ENCODE measurements around the gene CNOT8.
"Not testable (repeated sequence)": the region's sequence is repeated elsewhere in the genome, so short reads cannot be mapped to it uniquely, and the experiment has no call there.

The CNOT8 gene

GRCh38 chr5:154820383-154820782 is 38.0 kb upstream of the CNOT8 start:
- H3K4me1 ChIP-seq (ENCODE audit: control insufficient read depth, insufficient read depth, low read length), result no peaks in the 10 kb centered on the region
- no peak overlapping the region for H3K4me2 ChIP-seq (ENCODE audit: low read length)
- H3K4me3 ChIP-seq (ENCODE audit: low read length), result no peak overlapping the region
- no peaks in the 10 kb centered on the region for H3K9me3 ChIP-seq (replicated peaks; ENCODE audit: low read length)
- H3K27me3 ChIP-seq (ENCODE audit: control insufficient read depth, insufficient read depth, low read length), result no peaks in the 10 kb centered on the region
- no peak overlapping the region for H3K9ac ChIP-seq (ENCODE audit: low read depth, low read length)
- peaks cover 70% of the 10 kb centered on the region for H3K36me3 ChIP-seq (ENCODE audit: insufficient read depth, low read length)

- not testable (repeated sequence) for H3K9me3 ChIP-seq (replicated peaks; ENCODE audit: low read length); H3K4me1 ChIP-seq (ENCODE audit: control insufficient read depth, insufficient read depth, low read length); H3K4me3 ChIP-seq (ENCODE audit: low read length); H3K27me3 ChIP-seq (ENCODE audit: control insufficient read depth, insufficient read depth, low read length); H3K4me2 ChIP-seq (ENCODE audit: low read length); H3K9ac ChIP-seq (ENCODE audit: low read depth, low read length)
- H3K36me3 ChIP-seq (ENCODE audit: insufficient read depth, low read length), result peaks cover 45% of the 10 kb centered on the region
Observed at GRCh38 chr5:154822896-154823295, 35.5 kb upstream of the CNOT8 start.

- H3K27me3 ChIP-seq (ENCODE audit: control insufficient read depth, insufficient read depth, low read length), result no peaks in the 10 kb centered on the region
- no peaks in the 10 kb centered on the region for H3K9me3 ChIP-seq (replicated peaks; ENCODE audit: low read length)
- H3K36me3 ChIP-seq (ENCODE audit: insufficient read depth, low read length), result peaks cover 43% of the 10 kb centered on the region
- peaks cover 4% of the 10 kb centered on the region for H3K4me1 ChIP-seq (ENCODE audit: control insufficient read depth, insufficient read depth, low read length)
- H3K4me3 ChIP-seq (ENCODE audit: low read length), result no peak overlapping the region
- H3K4me2 ChIP-seq (ENCODE audit: low read length), result no peak overlapping the region
- no peak overlapping the region for H3K9ac ChIP-seq (ENCODE audit: low read depth, low read length)
Observed at GRCh38 chr5:154823605-154824004, 34.8 kb upstream of the CNOT8 start.

GRCh38 chr5:154824070-154824469 is 34.4 kb upstream of the CNOT8 start:
- H3K4me3 ChIP-seq (ENCODE audit: low read length), result no peak overlapping the region
- H3K27me3 ChIP-seq (ENCODE audit: control insufficient read depth, insufficient read depth, low read length), result no peaks in the 10 kb centered on the region
- H3K9ac ChIP-seq (ENCODE audit: low read depth, low read length), result no peak overlapping the region
- H3K36me3 ChIP-seq (ENCODE audit: insufficient read depth, low read length), result peaks cover 38% of the 10 kb centered on the region
- peaks cover 6% of the 10 kb centered on the region for H3K4me1 ChIP-seq (ENCODE audit: control insufficient read depth, insufficient read depth, low read length)
- H3K9me3 ChIP-seq (replicated peaks; ENCODE audit: low read length), result no peaks in the 10 kb centered on the region
- H3K4me2 ChIP-seq (ENCODE audit: low read length), result no peak overlapping the region

- H3K9me3 ChIP-seq (replicated peaks; ENCODE audit: low read length), result no peaks in the 10 kb centered on the region
- peaks cover 15% of the 10 kb centered on the region for H3K36me3 ChIP-seq (ENCODE audit: insufficient read depth, low read length)
- no peak overlapping the region for H3K9ac ChIP-seq (ENCODE audit: low read depth, low read length)
- H3K27me3 ChIP-seq (ENCODE audit: control insufficient read depth, insufficient read depth, low read length), result no peaks in the 10 kb centered on the region
- H3K4me1 ChIP-seq (ENCODE audit: control insufficient read depth, insufficient read depth, low read length), result peaks cover 25% of the 10 kb centered on the region
- H3K4me3 ChIP-seq (ENCODE audit: low read length), result no peak overlapping the region
- H3K4me2 ChIP-seq (ENCODE audit: low read length), result peak overlapping the region; percentile 24
Observed at GRCh38 chr5:154829181-154829588, 29.2 kb upstream of the CNOT8 start.

- Histone ChIP-seq H3K9ac (ENCODE audit: low read depth, low read length) (peak overlapping the region; percentile 13), H3K9me3 (replicated peaks; ENCODE audit: low read length) (no peaks in the 10 kb centered on the region), H3K4me1 (ENCODE audit: control insufficient read depth, insufficient read depth, low read length) (peaks cover 29% of the 10 kb centered on the region), H3K4me2 (ENCODE audit: low read length) (peak overlapping the region; percentile 24), H3K27me3 (ENCODE audit: control insufficient read depth, insufficient read depth, low read length) (no peaks in the 10 kb centered on the region), H3K4me3 (ENCODE audit: low read length) (peak overlapping the region; percentile 8), H3K36me3 (ENCODE audit: insufficient read depth, low read length) (peaks cover 15% of the 10 kb centered on the region)
Observed at GRCh38 chr5:154829589-154830218, 28.7 kb upstream of the CNOT8 start.

GRCh38 chr5:154830219-154830595 is 28.2 kb upstream of the CNOT8 start:
- H3K4me1 ChIP-seq (ENCODE audit: control insufficient read depth, insufficient read depth, low read length), result peaks cover 34% of the 10 kb centered on the region
- peaks cover 17% of the 10 kb centered on the region for H3K36me3 ChIP-seq (ENCODE audit: insufficient read depth, low read length)
- H3K9me3 ChIP-seq (replicated peaks; ENCODE audit: low read length), result no peaks in the 10 kb centered on the region
- H3K27me3 ChIP-seq (ENCODE audit: control insufficient read depth, insufficient read depth, low read length), result no peaks in the 10 kb centered on the region
- H3K4me3 ChIP-seq (ENCODE audit: low read length), result peak overlapping the region; percentile 8
- peak overlapping the region; percentile 13 for H3K9ac ChIP-seq (ENCODE audit: low read depth, low read length)
- H3K4me2 ChIP-seq (ENCODE audit: low read length), result peak overlapping the region; percentile 24

- Histone ChIP-seq H3K4me3 (ENCODE audit: low read length) (no peak overlapping the region), H3K4me1 (ENCODE audit: control insufficient read depth, insufficient read depth, low read length) (peaks cover 36% of the 10 kb centered on the region), H3K9ac (ENCODE audit: low read depth, low read length) (no peak overlapping the region), H3K27me3 (ENCODE audit: control insufficient read depth, insufficient read depth, low read length) (no peaks in the 10 kb centered on the region), H3K9me3 (replicated peaks; ENCODE audit: low read length) (no peaks in the 10 kb centered on the region), H3K36me3 (ENCODE audit: insufficient read depth, low read length) (peaks cover 17% of the 10 kb centered on the region), H3K4me2 (ENCODE audit: low read length) (peak overlapping the region; percentile 24)
Observed at GRCh38 chr5:154830596-154830995, 27.8 kb upstream of the CNOT8 start.

- H3K9ac ChIP-seq (ENCODE audit: low read depth, low read length), result no peak overlapping the region
- H3K4me1 ChIP-seq (ENCODE audit: control insufficient read depth, insufficient read depth, low read length), result peaks cover 42% of the 10 kb centered on the region
- H3K4me3 ChIP-seq (ENCODE audit: low read length), result no peak overlapping the region
- H3K4me2 ChIP-seq (ENCODE audit: low read length), result no peak overlapping the region
- peaks cover 22% of the 10 kb centered on the region for H3K36me3 ChIP-seq (ENCODE audit: insufficient read depth, low read length)
- H3K27me3 ChIP-seq (ENCODE audit: control insufficient read depth, insufficient read depth, low read length), result no peaks in the 10 kb centered on the region
- no peaks in the 10 kb centered on the region for H3K9me3 ChIP-seq (replicated peaks; ENCODE audit: low read length)
Observed at GRCh38 chr5:154831451-154831850, 27.0 kb upstream of the CNOT8 start.

- not testable (repeated sequence) for H3K9ac ChIP-seq (ENCODE audit: low read depth, low read length); H3K9me3 ChIP-seq (replicated peaks; ENCODE audit: low read length); H3K4me3 ChIP-seq (ENCODE audit: low read length); H3K4me2 ChIP-seq (ENCODE audit: low read length); H3K27me3 ChIP-seq (ENCODE audit: control insufficient read depth, insufficient read depth, low read length)
- peaks cover 25% of the 10 kb centered on the region for H3K36me3 ChIP-seq (ENCODE audit: insufficient read depth, low read length)
- peaks cover 42% of the 10 kb centered on the region for H3K4me1 ChIP-seq (ENCODE audit: control insufficient read depth, insufficient read depth, low read length)
Observed at GRCh38 chr5:154832804-154833203, 25.6 kb upstream of the CNOT8 start.

GRCh38 chr5:154834053-154834452 is 24.4 kb upstream of the CNOT8 start:
- H3K4me1 ChIP-seq (ENCODE audit: control insufficient read depth, insufficient read depth, low read length), result peaks cover 36% of the 10 kb centered on the region
- H3K4me3 ChIP-seq (ENCODE audit: low read length), result no peak overlapping the region
- no peaks in the 10 kb centered on the region for H3K9me3 ChIP-seq (replicated peaks; ENCODE audit: low read length)
- no peak overlapping the region for H3K4me2 ChIP-seq (ENCODE audit: low read length)
- H3K9ac ChIP-seq (ENCODE audit: low read depth, low read length), result no peak overlapping the region
- no peaks in the 10 kb centered on the region for H3K27me3 ChIP-seq (ENCODE audit: control insufficient read depth, insufficient read depth, low read length)
- H3K36me3 ChIP-seq (ENCODE audit: insufficient read depth, low read length), result peaks cover 22% of the 10 kb centered on the region

- H3K4me2 ChIP-seq (ENCODE audit: low read length), result peak overlapping the region; percentile 35
- peaks cover 22% of the 10 kb centered on the region for H3K36me3 ChIP-seq (ENCODE audit: insufficient read depth, low read length)
- H3K9me3 ChIP-seq (replicated peaks; ENCODE audit: low read length); H3K27me3 ChIP-seq (ENCODE audit: control insufficient read depth, insufficient read depth, low read length); H3K4me3 ChIP-seq (ENCODE audit: low read length): not testable (repeated sequence)
- H3K9ac ChIP-seq (ENCODE audit: low read depth, low read length), result peak overlapping the region; percentile 28
- H3K4me1 ChIP-seq (ENCODE audit: control insufficient read depth, insufficient read depth, low read length), result peaks cover 20% of the 10 kb centered on the region
Observed at GRCh38 chr5:154835701-154836052, 22.8 kb upstream of the CNOT8 start.

Measured in skeletal muscle satellite cell (primary cell).